GM12878 (cell line): ENCODE data around the gene TDP1. TPM values are rescaled to one million over a fixed set of nuclear protein-coding genes. Genes with fewer than 3 reads are reported as not detected.

Source experiments
- ATAC-seq: fragments of 200-7000 bp; cut with Tn5 transposase; 3 replicates; pipeline ENCODE4 v1.9.1; 2020; ENCODE audit warnings: mild to moderate bottlenecking, moderate library complexity
- BruUV-seq: library from RNA; stranded (reverse); fragments of 400-500 nt; replicated peaks from 2 replicates; lab custom pipeline; 2021; lab: Mats Ljungman, UMichigan
- CTCF ChIA-PET: fragments of 300-600 bp; sonication (Branson Sonifier 250); formaldehyde crosslinking; extraction: SDS; loops from one replicate; lab custom pipeline; 2021; ENCODE audit warnings: inconsistent platforms; lab: Yijun Ruan, JAX
- POLR2A ChIA-PET: fragments of 350-600 bp; formaldehyde crosslinking; extraction: SDS; loops from one replicate; lab custom pipeline; 2021; ENCODE audit warnings: inconsistent platforms; lab: Charles Lee
- RAD21 ChIA-PET: fragments of 300-600 bp; sonication (Branson Sonifier 250); formaldehyde crosslinking; loops from one replicate; lab custom pipeline; 2023; ENCODE audit warnings: antibody characterized with exemption; ENCODE audit not compliant: unreplicated experiment; lab: Charles Lee
- SMC1A ChIA-PET: fragments of 300-600 bp; sonication (Branson Sonifier 250); formaldehyde crosslinking; loops from one replicate; lab custom pipeline; 2023; ENCODE audit not compliant: unreplicated experiment, uncharacterized antibody; lab: Charles Lee
- DNase-seq: peaks from one replicate; pipeline ENCODE4 v3.0.0-alpha.2; 2011; ENCODE audit warnings: low read depth, low spot score
- FAIRE-seq: peaks from 3 replicates; lab custom pipeline; 2011; peaks lifted over from hg19 to GRCh38; lab: Jason Lieb, UNC
- H2AFZ ChIP-seq: 2 replicates; pipeline ENCODE4 v1.6.0; 2011; ENCODE audit warnings: low read depth, low read length, control low read depth; ENCODE audit not compliant: control insufficient read depth
- H3K27ac ChIP-seq: 2 replicates; pipeline ENCODE4 v1.5.1; 2011; ENCODE audit warnings: control low read depth; ENCODE audit not compliant: control insufficient read depth, insufficient read depth
- H3K27me3 ChIP-seq, 2 experiments: replicated peaks in 1 of 2; 2 replicates each; pipeline versions ENCODE4 v1.6.0 to v1.6.1; 2011; ENCODE audit warnings: low read length in 1 of 2; ENCODE audit not compliant: control insufficient read depth in 2 of 2, insufficient read depth in 2 of 2
- H3K36me3 ChIP-seq, 2 experiments: 2 replicates each; pipeline ENCODE4 v1.5.1; 2011; ENCODE audit warnings: low read length in 1 of 2; ENCODE audit not compliant: control insufficient read depth in 2 of 2, insufficient read depth in 2 of 2
- H3K4me1 ChIP-seq: 2 replicates; pipeline ENCODE4 v1.6.1; 2011; ENCODE audit warnings: mild to moderate bottlenecking, low read length, moderate library complexity, mixed read lengths; ENCODE audit not compliant: control insufficient read depth, insufficient read depth
- H3K4me2 ChIP-seq: 2 replicates; pipeline ENCODE4 v1.6.0; 2011; ENCODE audit warnings: control low read depth; ENCODE audit not compliant: control insufficient read depth, insufficient read depth
- H3K4me3 ChIP-seq: fragments of 200-600 bp; sonication (generic); 2 replicates; pipeline ENCODE4 v1.5.1; 2016
- H3K79me2 ChIP-seq: 2 replicates; pipeline ENCODE4 v1.6.0; 2011; ENCODE audit warnings: low read length; ENCODE audit not compliant: control insufficient read depth, insufficient read depth
- H3K9ac ChIP-seq: 2 replicates; pipeline ENCODE4 v1.8.0; 2011; ENCODE audit warnings: low read length, control low read depth, mixed read lengths; ENCODE audit not compliant: control insufficient read depth, insufficient read depth
- H3K9me3 ChIP-seq: replicated peaks from 3 replicates; pipeline ENCODE4 v1.5.1; 2011; ENCODE audit warnings: mild to moderate bottlenecking, low read length; ENCODE audit not compliant: control insufficient read depth, insufficient read depth
- H4K20me1 ChIP-seq: 2 replicates; pipeline ENCODE4 v1.6.0; 2011; ENCODE audit not compliant: control insufficient read depth, insufficient read depth
- CBFB ChIP-seq: IDR thresholded peaks from 2 replicates; pipeline ENCODE4 v1.6.1; 2016; ENCODE audit warnings: antibody characterized with exemption, low read depth
- IKZF2 ChIP-seq, 2 experiments: fragments of 450-650 bp; IDR thresholded peaks; 2 replicates each; pipeline ENCODE4 v1.6.1; 2017; ENCODE audit warnings: mild to moderate bottlenecking in 2 of 2, moderate library complexity in 2 of 2
- NFYA ChIP-seq: IDR thresholded peaks from 2 replicates; pipeline ENCODE4 v1.6.1; 2011; ENCODE audit warnings: low read depth, mild to moderate bottlenecking, low read length, improper control_type of control experiment, borderline replicate concordance
- TAF1 ChIP-seq: IDR thresholded peaks from 2 replicates; pipeline ENCODE4 v1.6.1; 2011; ENCODE audit warnings: mild to moderate bottlenecking, low read depth, low read length, borderline replicate concordance
- ZBED1 ChIP-seq: IDR thresholded peaks from 2 replicates; pipeline ENCODE4 v1.6.1; 2016; ENCODE audit warnings: borderline replicate concordance
- WGBS: methylation state at CpG from one replicate; pipeline ENCODE4 v1.1.6; 2016; ENCODE audit warnings: low lambda C conversion rate; ENCODE audit not compliant: insufficient replicate concordance, insufficient coverage; ENCODE audit errors: missing lambda C conversion rate; 5-methylcytosine and 5-hydroxymethylcytosine counted together
- in situ Hi-C: fragments of 300-500 bp; cut with MboI; formaldehyde crosslinking; loops from 9 replicates; pipeline ENCODE4 v1.14.3; 2018; ENCODE audit warnings: mixed read lengths
- intact Hi-C: fragments of 100-400 bp; cut with micrococcal nuclease; formaldehyde crosslinking; loops from one replicate; pipeline ENCODE4 v1.14.2; 2022; ENCODE audit not compliant: unreplicated experiment
- polyA plus RNA-seq, 11 experiments: library from polyadenylated mRNA; depleted of rRNA in 4 of 11; unstranded in 6 of 11; stranded (reverse) in 5 of 11; fragments of >200 nt; fragmentation: Nextera tagmentation in 4 of 11; fragmentation: Illumina TruSeq in 1 of 11; extraction: Ambion mirVana in 4 of 11; extraction: Trizol in 1 of 11; gene quantifications; 1 replicate in 1 of 11; 2 replicates in 10 of 11; pipeline versions ENCODE4 v1.2.1 to v1.2.3, GENCODE V29; 2011 to 2016; ENCODE audit warnings: inconsistent platforms in 2 of 11, missing spikeins in 2 of 11, low read depth in 1 of 11
- total RNA-seq, 4 experiments: library from RNA; depleted of rRNA in 3 of 4; stranded (reverse); fragments of >200 nt in 3 of 4; fragmentation: Illumina TruSeq in 1 of 4; extraction: Trizol in 1 of 4; gene quantifications; 2 replicates each; pipeline versions ENCODE4 v1.2.1 to v1.2.3, GENCODE V29; 2013 to 2021
- TF ChIP-seq, protein P1 (sequence below): fragments of 450-650 bp; IDR thresholded peaks from 2 replicates; pipeline ENCODE4 v1.6.1; 2017; ENCODE audit warnings: borderline replicate concordance
- TF ChIP-seq, protein P2 (sequence below): IDR thresholded peaks from 2 replicates; pipeline ENCODE4 v1.6.1; 2011; ENCODE audit warnings: low read depth, low read length, improper control_type of control experiment, borderline replicate concordance

The TDP1 gene
- total and polyA plus RNA-seq, 10 of the 15 experiments (the other 5 are each of a cell fraction or from before 2014, with no cell fraction given): 40.2 to 60.4 (median 54.1) TPM

DNA sequence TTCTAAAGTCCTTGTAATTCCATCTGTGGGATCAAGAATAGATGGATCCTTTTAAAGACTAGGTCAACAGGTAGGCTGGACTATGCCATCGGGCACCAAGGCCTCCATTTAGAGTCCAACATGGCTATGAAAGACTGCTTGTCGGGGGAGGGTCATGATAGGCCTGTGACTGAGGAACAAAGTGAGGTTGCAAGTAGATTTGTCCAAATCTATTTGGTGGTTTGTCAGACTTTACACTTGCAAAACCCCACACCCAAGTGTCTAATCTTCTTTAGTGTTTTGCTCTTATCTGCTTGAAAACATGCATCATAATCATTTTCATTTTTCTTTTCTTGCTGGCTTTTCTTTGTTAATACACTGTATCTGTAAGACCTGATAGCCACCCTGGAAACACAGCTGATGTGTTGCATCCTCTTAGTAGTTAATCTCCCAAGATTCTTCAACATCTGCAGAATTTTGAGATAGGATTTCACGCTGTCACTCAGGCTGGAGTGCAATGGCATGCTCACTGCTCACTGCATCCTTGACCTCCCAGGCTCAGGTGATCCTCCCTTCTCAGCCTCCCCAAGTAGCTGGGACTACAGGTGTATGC is 50.3 kb downstream of the TDP1 start:
- SMC1A ChIA-PET: interaction anchor here (1.2 to 1.6 kb wide), 3 partner anchors 13 to 47 kb away, joined by 3 to 4 read pairs (median 4); no protein-coding TSS in a partner anchor
- no peak for DNase-seq
- RAD21 ChIA-PET: no interaction called here
- no peaks in the 10 kb centered on the region for H4K20me1 ChIP-seq
- BruUV-seq: no TSS peak
- POLR2A ChIA-PET: no interaction called here
- no peaks in the 10 kb centered on the region for H3K4me1 ChIP-seq
- H3K9me3 ChIP-seq: 0 out of 3 replicates have a peak, but pooled peaks cover 1% of the 10 kb centered on the region
- H3K9ac ChIP-seq: no peak overlapping the region
- intact Hi-C loops: no loop called here
- CTCF ChIA-PET: interaction anchor here (1.9 kb wide), 1 partner anchor 34 kb away, joined by 4 read pairs; no protein-coding TSS in a partner anchor
- WGBS: 93% methylated on average over 3 of the region's 3 CpGs
- H3K27ac ChIP-seq: no peak overlapping the region
- ATAC-seq: no peak
- no peaks in the 10 kb centered on the region for H3K79me2 ChIP-seq
- H3K27me3 ChIP-seq: no peaks in the 10 kb centered on the region
- no peak overlapping the region for H3K4me3 ChIP-seq
- no peak for FAIRE-seq
- peaks cover 2 to 20% of the 10 kb centered on the region in 2 experiments; a peak in 3 of 4 replicates for H3K36me3 ChIP-seq
- no peak overlapping the region for H2AFZ ChIP-seq
- H3K4me2 ChIP-seq: no peak overlapping the region
- TF ChIP-seq TAF1 (no peak), CBFB (no peak)
- in situ Hi-C loops: no loop called here

DNA sequence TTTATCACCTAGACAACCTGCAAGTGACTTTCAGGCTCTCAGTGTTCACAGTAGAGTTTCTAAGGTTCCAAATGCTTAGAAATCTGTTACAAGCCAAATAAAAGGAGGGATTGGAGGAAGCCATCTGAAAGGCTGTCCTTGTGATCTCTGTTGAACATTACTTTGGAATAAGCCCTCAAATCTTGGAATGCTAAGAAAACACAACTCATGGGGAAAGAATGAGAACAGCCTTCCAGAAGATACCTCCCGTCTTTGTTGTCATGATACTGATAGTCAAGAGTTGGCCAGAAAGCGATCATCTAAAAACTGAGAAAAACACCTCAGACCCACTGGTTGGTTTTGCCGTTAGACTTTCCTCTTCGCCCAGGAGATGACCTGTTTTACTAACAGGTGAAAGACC is 61.6 kb downstream of the TDP1 start:
- WGBS: 93% methylated on average over 4 of the region's 4 CpGs
- DNase-seq: no peak
- no peaks in the 10 kb centered on the region; the same call in 2 of the 3 replicates for H3K9me3 ChIP-seq
- H3K36me3 ChIP-seq: peaks cover 13 to 15% of the 10 kb centered on the region in 2 experiments; a peak in 3 of 4 replicates
- ChIA-PET SMC1A (interaction anchor here (0.7 kb wide), 1 partner anchor 1161 kb away, joined by 3 read pairs; no protein-coding TSS in a partner anchor), CTCF (interaction anchor here (0.6 kb wide), 1 partner anchor 45 kb away, joined by 3 read pairs; no protein-coding TSS in a partner anchor), POLR2A (no interaction called here), RAD21 (no interaction called here)
- FAIRE-seq: no peak
- TF ChIP-seq, protein P1, sequence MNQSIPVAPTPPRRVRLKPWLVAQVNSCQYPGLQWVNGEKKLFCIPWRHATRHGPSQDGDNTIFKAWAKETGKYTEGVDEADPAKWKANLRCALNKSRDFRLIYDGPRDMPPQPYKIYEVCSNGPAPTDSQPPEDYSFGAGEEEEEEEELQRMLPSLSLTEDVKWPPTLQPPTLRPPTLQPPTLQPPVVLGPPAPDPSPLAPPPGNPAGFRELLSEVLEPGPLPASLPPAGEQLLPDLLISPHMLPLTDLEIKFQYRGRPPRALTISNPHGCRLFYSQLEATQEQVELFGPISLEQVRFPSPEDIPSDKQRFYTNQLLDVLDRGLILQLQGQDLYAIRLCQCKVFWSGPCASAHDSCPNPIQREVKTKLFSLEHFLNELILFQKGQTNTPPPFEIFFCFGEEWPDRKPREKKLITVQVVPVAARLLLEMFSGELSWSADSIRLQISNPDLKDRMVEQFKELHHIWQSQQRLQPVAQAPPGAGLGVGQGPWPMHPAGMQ: no peak
- TF ChIP-seq IKZF2 (IDR thresholded peaks at IDR 0.05) (no peak), ZBED1 (no peak), NFYA (no peak)
- TF ChIP-seq, protein P2, sequence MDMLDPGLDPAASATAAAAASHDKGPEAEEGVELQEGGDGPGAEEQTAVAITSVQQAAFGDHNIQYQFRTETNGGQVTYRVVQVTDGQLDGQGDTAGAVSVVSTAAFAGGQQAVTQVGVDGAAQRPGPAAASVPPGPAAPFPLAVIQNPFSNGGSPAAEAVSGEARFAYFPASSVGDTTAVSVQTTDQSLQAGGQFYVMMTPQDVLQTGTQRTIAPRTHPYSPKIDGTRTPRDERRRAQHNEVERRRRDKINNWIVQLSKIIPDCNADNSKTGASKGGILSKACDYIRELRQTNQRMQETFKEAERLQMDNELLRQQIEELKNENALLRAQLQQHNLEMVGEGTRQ: no peak
- no peak overlapping the region for H3K4me2 ChIP-seq
- H3K9ac ChIP-seq: no peak overlapping the region
- no peaks in the 10 kb centered on the region for H3K4me1 ChIP-seq
- H3K4me3 ChIP-seq: no peak overlapping the region
- intact Hi-C loops: no loop called here
- no peaks in the 10 kb centered on the region for H3K79me2 ChIP-seq
- no peaks in the 10 kb centered on the region for H4K20me1 ChIP-seq
- BruUV-seq: no TSS peak
- in situ Hi-C loops: no loop called here
- ATAC-seq: no peak
- H3K27me3 ChIP-seq: no peaks in the 10 kb centered on the region
- no peak overlapping the region for H2AFZ ChIP-seq
- H3K27ac ChIP-seq: no peak overlapping the region
